GM10266 (cell line): Measurements from ENCODE around the gene RFX8.

ENCODE experiments used
- DNase-seq: peaks from one replicate; pipeline ENCODE4 v3.0.0; 2012; ENCODE audit errors: extremely low spot score
- TF ChIP-seq, protein P1 (sequence below): IDR thresholded peaks from 2 replicates; pipeline ENCODE4 v1.5.1; 2012; ENCODE audit warnings: mild to moderate bottlenecking, low read depth; ENCODE audit not compliant: control insufficient read depth, insufficient read depth; ENCODE audit errors: missing control alignments

Gene RFX8

DNA sequence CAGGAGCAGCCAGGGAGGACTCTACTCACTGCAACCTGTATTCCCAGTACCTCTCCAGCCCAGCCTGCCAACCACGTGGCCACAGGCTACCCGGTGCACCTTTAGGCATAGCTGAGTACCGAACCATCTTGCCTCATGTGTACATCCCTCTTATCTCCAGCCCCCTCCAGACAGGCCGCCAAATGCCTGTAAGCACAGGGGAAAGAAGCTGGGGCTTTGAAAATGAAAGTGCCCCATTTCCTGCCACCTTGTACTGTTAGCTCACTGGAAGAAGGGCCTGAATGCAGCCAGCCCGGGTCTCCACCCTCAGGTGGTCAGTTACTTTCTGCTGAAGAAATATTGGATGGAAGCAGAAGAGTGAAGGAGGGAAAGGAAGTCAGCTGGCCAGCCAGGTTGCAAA, 27.2 kb upstream of the RFX8 start:
- DNase-seq = no peak
- TF ChIP-seq, protein P1, sequence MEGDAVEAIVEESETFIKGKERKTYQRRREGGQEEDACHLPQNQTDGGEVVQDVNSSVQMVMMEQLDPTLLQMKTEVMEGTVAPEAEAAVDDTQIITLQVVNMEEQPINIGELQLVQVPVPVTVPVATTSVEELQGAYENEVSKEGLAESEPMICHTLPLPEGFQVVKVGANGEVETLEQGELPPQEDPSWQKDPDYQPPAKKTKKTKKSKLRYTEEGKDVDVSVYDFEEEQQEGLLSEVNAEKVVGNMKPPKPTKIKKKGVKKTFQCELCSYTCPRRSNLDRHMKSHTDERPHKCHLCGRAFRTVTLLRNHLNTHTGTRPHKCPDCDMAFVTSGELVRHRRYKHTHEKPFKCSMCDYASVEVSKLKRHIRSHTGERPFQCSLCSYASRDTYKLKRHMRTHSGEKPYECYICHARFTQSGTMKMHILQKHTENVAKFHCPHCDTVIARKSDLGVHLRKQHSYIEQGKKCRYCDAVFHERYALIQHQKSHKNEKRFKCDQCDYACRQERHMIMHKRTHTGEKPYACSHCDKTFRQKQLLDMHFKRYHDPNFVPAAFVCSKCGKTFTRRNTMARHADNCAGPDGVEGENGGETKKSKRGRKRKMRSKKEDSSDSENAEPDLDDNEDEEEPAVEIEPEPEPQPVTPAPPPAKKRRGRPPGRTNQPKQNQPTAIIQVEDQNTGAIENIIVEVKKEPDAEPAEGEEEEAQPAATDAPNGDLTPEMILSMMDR = no peak

DNA sequence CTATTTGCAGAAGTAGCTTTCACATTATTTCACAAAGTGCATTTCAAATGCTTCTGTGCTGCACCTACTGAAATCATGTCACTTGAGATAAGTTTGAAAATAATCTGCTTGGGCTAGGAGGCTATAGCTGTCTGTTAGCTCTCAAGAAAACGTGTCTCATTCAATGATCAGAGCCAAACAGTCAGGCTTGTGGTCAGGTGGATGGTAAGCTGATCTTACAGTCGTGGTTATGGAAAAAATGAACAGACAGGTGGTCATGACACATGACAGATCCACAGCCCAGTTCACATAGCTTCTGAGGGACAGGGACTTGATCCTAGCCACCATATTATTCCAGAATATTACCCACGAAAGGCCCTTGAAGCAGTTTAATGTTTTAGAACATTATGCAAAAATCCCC, 26.5 kb upstream of the RFX8 start:
- no peak for DNase-seq
- TF ChIP-seq, protein P1 = no peak

DNA sequence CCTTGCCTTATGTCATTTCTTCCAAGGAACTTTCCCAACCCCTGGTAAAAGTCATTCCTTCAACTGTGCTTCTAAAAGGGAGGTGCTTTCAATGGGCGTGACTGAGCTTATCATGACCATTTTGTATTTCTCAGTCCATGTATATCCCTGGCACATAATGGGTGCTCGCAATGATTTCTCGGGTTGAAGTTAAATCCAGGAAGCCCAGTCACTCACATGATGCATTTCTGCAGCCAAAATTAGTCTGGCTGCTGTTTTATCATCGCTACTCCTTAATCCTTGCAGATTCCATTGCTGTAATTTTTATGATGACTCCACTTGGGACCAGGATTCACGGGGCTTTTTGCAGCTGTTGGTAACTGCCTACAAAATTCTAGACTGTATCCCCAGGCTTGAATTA, 25.9 kb upstream of the RFX8 start:
- DNase-seq = no peak
- TF ChIP-seq, protein P1 = no peak

DNA sequence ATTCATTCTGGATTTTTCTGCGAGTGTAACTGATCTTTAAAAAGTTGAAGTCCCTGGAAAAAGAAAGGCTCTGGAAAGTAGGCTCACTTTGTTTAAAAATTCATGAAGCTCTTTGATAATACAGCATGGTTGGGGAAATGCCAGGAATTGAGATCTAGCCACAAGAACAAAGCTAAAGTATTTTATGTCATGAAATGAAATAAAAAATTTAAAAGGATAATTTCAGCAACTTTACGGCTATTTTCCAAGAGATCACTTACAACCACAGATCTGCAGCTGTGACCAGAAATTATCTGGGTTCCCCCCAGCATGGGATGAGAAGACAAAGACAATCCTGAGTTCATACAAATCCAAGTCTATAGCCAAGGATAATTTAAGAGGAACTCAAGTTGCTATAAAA, 25.3 kb upstream of the RFX8 start:
- TF ChIP-seq, protein P1 = no peak
- no peak for DNase-seq

DNA sequence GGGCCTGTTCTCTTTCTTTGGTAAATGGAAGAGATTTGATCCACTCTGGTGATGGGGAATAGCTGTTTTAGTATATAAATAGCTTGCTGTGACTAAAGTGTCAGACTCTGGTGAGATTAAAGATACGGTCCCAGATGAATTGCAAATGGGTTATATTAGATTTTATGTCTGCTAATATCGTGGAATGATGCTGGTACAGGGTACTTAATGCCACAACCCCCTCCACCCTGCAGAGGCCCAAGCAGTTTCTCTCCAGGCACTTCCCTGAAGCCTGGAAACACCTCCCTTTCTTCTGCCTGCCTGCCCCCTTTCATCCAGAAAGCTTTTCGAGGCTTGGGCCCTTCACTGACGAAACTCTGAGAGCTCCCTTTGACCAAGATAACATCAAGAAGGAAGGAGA, 21.4 kb upstream of the RFX8 start:
- TF ChIP-seq, protein P1 = no peak
- DNase-seq = no peak

DNA sequence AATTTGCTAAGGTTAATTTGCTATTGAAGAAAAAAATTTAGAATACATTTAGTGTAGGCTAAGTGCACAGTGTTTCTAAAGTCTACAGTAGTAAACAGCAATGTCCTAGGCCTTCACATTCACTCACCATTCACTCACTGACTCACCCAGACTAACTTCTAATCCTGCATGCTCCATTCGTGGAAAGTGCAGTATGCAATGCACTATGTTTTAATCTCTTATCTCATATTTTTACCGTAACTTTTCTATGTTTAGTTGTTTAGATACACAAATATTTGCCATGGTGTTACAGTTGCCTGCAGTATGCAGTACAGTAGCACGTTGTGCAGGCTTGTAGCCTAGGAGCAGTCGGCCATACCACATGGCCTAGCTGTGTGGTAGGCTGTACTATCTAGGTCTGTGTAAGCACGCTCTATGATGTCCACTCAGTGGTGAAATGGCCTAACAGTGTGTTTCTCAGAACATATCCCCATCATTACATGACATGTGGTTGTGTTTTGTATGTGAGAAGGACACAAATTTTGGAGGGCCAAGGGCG, 18.1 kb upstream of the RFX8 start:
- DNase-seq = no peak
- TF ChIP-seq, protein P1 = no peak

DNA sequence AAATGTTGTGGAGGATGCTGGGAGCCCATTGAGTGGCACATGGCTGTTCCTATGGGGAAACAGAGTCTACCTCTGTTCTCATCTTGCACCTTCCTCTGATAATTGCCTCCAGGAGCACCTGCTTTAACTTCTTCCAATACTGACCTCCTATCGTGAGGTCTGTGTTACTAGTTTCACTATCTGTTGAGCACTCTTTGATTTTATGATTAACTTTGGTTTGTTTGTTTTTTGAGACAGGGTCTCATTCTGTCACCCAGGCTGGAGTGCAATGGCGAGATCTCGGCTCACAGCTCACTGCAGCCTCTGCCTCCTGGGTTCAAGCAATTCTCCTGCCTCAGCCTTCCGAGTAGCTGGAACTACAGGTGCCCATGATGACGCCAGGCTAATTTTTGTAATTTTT, 12.1 kb upstream of the RFX8 start:
- TF ChIP-seq, protein P1 = no peak
- no peak for DNase-seq
